G401 (cell line): ENCODE results near the gene UBE2J1. TPM values are rescaled to one million over a fixed set of nuclear protein-coding genes. Genes with fewer than 3 reads are reported as not detected.
A peak's percentile ranks its signal among the peaks of the same experiment; 100 is the strongest.
"Not testable (repeated sequence)": the region's sequence is repeated elsewhere in the genome, so short reads cannot be mapped to it uniquely, and the experiment has no call there.

Experiments
- DNase-seq: peaks from one replicate; pipeline ENCODE4 v3.0.0-alpha.2; 2015; ENCODE audit warnings: low spot score
- in situ Hi-C: cut with HindIII; loops from 2 replicates; pipeline ENCODE4 v1.10.0; 2016; ENCODE audit warnings: low sequenced_read_pairs, mixed read lengths
- total RNA-seq: library from RNA; depleted of rRNA; stranded (reverse); fragments of >200 nt; shearing (Covaris generic); gene quantifications from 2 replicates; pipeline ENCODE4 v1.2.3, GENCODE V29; 2014

The UBE2J1 gene
- total RNA-seq, 1 experiment from 2014 or later, result 60.2 TPM

DNA sequence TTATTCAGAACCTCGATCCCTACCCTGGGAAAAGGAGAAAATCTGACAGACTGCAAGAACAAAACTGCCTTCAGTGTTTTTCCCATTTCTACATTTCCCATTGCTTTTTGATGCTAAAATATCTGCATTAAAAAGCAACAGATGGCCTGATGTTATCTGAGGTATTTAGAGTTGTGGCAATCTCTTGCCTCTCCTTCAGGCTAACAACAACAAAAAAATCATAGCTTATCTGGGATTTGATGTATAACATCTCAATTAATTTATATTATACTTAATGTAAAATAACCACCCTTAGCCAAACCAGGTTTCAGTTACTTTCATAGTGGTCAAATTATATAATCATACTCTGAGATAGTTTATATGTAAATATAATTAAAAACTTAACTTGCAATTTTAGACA is 21.6 kb downstream of the UBE2J1 start:
- in situ Hi-C loops, result no loop called here
- DNase-seq, result no peak

DNA sequence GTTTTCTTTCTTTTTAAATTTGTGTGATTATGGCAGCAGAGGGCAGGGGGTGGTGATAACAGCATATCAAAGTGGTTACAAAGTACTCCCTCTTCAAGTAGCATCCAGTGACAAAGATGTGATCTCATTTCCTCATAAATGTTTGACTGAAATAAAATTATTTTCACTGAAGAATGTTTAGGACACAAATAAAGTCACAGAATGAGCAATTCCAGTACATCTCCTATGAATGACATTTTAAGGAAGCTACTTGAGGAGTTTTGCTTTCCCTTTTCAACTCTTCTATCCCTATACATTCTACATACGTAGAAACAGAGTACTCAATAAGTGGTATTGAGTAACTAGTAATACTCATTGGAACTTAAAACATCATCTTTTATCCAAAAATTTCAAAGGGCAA is 23.5 kb downstream of the UBE2J1 start:
- no peak for DNase-seq

GRCh38 chr6:89324304-89324703 is 28.2 kb downstream of the UBE2J1 start:
- no peak for DNase-seq
- in situ Hi-C loops, result no loop called here

More for the DNA sequence above, 23.5 kb downstream of the UBE2J1 start:
- in situ Hi-C loops, result no loop called here

DNA sequence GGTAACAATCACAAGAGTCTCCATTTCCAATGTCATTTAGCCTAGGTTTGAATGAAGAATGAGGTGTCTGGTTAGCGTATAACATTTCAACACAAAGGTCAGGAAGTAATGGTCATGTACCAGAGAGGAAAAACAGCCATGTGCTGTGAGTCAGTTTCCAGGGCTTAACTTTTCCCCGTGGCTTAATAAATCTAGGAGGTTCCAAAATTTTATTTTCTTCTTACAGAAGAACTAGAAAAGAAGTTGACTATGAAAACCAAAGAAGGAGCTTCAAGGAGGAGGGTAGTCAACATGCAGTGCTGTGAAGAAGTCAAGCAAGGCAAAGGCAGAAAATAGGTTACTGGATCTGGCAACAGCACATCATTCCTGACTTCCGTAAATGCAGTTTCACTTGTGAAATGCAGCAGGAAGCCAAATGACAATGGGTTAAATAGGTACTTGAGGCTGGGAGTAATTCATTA is 29.0 kb downstream of the UBE2J1 start:
- DNase-seq, result no peak
- in situ Hi-C loops, result no loop called here

DNA sequence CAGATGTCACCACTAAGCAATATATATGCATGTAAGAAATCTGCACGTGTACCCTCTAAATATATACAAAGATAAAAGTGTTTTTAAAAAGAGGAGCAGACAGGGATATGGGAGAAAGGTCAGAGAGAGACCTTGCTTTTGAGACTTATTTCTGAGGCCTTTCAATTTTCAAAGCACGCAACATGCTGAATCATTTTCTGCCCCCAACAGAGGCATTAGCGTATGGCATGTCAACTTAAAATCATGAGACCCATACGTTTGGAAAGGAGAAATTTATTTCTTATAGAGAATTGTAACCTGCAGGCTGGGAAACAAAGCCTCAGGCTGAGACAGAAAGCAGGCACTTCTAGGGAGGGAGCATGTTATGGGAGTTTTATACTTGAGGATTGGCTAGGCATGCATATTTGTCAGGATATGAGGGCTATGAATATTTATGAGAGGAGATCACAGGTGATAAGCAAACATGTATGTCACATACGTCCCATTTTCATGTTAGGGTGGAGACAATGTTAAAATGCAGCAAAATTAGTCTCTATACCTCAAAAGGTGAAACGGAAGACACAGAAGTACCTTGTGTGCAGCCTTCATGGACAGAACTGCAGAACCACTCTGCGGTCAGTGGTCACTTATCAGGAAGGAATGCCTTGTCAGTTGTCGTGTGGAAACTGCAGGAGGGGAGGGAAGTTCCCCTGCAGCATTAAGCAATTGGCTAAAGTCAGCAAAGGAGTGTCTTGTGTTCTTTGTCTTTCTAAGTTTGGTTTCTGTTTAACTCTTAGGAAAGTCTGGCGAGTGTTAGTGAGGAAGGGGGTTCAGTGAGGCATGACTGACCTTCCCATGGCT is 31.2 kb downstream of the UBE2J1 start:
- in situ Hi-C loops, result no loop called here

GRCh38 chr6:89320012-89320559 is 32.4 kb downstream of the UBE2J1 start:
- in situ Hi-C loops, result no loop called here
- DNase-seq, result no peak

More for the DNA sequence above, 31.2 kb downstream of the UBE2J1 start:
- DNase-seq, result no peak

- in situ Hi-C loops, result no loop called here
- DNase-seq, result no peak
Measured at GRCh38 chr6:89317067-89317466, 35.5 kb downstream of the UBE2J1 start.

DNA sequence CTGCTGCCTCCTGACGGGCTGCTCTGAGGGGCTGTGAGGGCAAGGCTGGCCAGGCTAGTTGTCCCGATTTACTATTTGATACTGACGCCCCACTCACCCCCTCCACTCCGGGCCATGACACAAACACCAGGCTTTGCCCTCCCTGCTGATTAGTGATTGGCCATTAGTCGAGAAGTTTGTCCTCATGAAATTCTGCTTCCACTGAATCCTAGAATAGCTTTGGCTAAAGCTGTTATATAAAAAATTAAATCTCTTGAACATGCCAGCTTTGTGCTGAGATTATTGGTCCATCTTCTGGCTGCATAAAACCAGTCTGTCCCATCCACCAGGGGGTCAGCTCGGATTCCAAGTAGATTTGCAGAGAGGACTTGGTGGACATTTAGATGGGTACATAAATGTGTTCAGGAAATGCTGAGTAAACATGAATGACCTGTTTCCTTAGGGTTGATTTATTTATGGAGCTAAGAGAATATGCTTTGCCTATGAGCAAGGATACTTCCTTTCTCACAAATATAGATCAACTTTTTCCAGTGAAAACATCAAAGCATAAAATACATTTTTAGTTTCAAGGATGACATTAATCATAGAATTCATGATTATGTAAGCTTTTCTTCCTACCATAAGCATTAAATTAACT is 37.2 kb downstream of the UBE2J1 start, which contains the start of gene GABRR2:
TSS of gene GABRR2 (minus strand) at position 51 of the 637 bp plus-strand sequence. CDS start 134 bp downstream, outside the sequence.
- no peak for DNase-seq
- in situ Hi-C loops, result no loop called here

GRCh38 chr6:89314692-89315091 is 37.8 kb downstream of the UBE2J1 start:
- DNase-seq, result no peak
- in situ Hi-C loops, result no loop called here

DNA sequence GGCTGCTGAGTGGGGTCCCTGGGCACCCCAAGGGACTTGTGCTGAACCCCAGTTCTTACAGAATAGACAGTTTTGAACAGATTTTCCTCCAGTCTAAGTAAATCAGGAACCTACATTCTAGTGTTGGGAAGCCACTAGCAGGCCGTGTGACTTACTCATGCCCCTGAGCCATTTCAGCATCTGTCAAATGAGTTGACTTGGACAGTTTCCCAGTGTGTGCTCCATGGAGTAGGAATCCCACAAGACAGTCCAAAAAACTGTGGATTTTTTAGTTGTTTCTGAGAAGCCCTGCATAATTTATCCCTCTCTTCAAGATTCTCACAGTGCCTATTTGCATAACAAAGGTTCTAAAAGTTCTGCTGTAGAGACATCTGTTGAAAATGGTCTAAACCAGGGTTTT is 39.5 kb downstream of the UBE2J1 start:
- in situ Hi-C loops, result no loop called here

DNA sequence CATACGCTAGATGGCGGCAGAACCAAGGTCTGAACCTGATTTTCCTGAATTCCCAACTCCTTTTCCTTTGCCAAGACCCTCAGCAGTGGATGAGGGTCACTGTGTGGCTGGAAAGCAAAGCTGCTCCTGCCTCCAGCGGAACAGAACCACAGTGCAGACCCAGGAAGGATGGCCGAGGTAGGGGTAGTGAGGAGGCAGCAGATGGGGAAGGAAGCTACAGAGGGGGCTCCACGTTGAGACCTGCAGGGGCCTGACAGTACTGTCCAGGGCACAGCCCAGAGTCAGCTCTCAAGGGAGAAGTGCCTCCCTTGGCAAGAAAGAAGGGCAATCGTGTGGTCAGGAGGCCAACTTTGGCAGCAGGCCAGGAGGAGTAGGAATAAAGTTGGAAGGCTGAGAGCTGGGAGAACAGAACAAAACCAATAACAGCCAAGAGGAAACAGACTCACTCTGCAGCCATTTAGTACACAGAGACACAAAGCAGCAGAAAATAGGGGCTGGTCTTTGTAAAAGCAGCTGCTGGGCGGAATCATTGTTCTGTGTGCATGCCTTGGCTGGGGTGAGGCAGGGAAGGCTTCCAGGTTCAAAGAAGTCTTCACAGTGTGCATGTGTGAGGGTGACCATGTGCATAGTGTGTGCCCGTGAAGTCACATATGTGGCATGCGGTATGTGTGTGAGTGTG is 40.5 kb downstream of the UBE2J1 start:
- in situ Hi-C loops, result no loop called here
- DNase-seq, result peak; percentile 53

More for the DNA sequence above, 39.5 kb downstream of the UBE2J1 start:
- DNase-seq, result peak; percentile 51

DNA sequence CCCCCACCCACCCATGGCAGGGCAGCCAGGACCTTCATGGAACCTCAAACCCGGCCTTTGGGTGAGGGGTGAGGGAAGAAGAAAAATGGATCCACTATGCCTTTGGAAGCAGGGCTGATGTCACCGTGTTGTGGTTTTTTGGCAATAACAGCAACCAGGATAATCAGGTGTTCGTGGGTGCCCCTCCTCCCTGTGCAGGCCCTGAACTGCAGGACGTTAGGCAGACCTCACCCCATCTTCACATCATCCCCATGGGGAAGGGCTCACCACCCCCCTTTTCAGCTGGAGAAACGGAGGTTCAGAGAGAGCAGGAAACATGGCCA is 41.0 kb downstream of the UBE2J1 start:
- in situ Hi-C loops, result no loop called here

GRCh38 chr6:89310929-89311328 is 41.6 kb downstream of the UBE2J1 start:
- in situ Hi-C loops, result no loop called here
- no peak for DNase-seq

More for the DNA sequence above, 41.0 kb downstream of the UBE2J1 start:
- no peak for DNase-seq

- no peak for DNase-seq
- in situ Hi-C loops, result no loop called here
Measured at GRCh38 chr6:89308525-89309395, 43.8 kb downstream of the UBE2J1 start.

DNA sequence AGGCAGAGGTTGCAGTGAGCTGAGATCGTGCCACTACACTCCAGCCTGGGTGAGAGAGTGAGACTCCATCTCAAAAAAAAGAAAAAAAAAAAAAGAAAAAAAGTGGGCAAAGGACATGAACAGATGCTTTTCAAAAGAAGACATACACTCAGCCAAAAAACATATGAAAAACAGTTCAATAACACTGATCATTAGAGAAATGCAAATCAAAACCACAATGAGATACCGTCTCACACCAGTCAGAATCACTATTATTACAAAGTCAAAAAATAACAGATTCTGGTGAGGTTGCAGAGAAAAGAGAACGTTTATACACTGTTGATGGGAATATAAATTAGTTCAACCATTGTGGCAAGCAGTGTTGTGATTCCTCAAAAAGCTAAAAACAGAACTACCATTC is 48.0 kb downstream of the UBE2J1 start:
- in situ Hi-C loops, DNase-seq: not testable (repeated sequence)

GRCh38 chr6:89302936-89303335 is 49.6 kb downstream of the UBE2J1 start:
- no peak for DNase-seq
- in situ Hi-C loops, result no loop called here

- in situ Hi-C loops, result no loop called here
- DNase-seq, result no peak
Measured at GRCh38 chr6:89302195-89302770, 50.2 kb downstream of the UBE2J1 start.

DNA sequence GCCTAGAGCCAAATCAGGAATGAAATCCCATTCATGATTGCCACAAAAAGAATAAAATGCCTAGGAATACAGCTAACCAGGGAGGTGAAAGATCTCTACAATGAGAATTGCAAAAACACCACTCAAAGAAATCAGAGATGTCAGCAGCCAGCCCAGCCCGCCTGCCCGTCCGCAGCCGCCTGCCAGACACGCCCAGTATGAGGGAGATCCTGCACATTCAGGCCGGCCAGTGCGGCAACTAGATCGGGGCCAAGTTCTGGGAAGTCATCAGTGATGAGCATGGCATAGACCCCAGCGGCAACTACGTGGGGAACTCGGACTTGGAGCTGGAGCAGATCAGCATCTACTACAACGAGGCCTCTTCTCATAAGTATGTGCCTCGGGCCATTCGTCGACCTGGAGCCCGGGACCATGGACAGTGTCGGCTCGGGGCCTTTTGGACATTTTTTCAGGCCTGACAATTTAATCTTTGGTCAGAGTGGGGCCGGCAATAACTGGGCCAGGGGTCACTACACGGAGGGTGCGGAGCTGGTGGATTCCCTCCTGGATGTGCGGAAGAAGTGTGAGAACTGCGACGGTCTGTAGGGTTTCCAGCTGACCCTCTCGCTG is 50.8 kb downstream of the UBE2J1 start:
- in situ Hi-C loops, result no loop called here

More for the DNA sequence above, 50.8 kb downstream of the UBE2J1 start:
- no peak for DNase-seq
